HG03342 (cell line): ENCODE results near the gene SERP1.
A peak's percentile ranks its signal among the peaks of the same experiment; 100 is the strongest.

Experiments used
- ATAC-seq: cut with Tn5 transposase; IDR thresholded peaks from one replicate; pipeline ENCODE4 v1.9.1; 2021; ENCODE audit warnings: mild to moderate bottlenecking, moderate library complexity; ENCODE audit not compliant: unreplicated experiment

Gene SERP1

GRCh38 chr3:150546226-150547044 is at the start of gene SERP1, which contains the start of gene EIF2A:
Gene SERP1, minus strand, starts transcription at chr3:150546496. Its CDS starts 361 bp downstream, at chr3:150546135.
Gene EIF2A, plus strand, starts transcription at chr3:150546787. Its CDS starts 16 bp downstream, at chr3:150546803.
- peak; percentile 93 for ATAC-seq

GRCh38 chr3:150594150-150594549 is 47.9 kb upstream of the SERP1 start:
- ATAC-seq, result no peak

GRCh38 chr3:150589759-150590158 is 43.5 kb upstream of the SERP1 start:
- ATAC-seq, result no peak

GRCh38 chr3:150588027-150588830 is 41.9 kb upstream of the SERP1 start:
- no peak for ATAC-seq

GRCh38 chr3:150583028-150583427 is 36.7 kb upstream of the SERP1 start:
- peak; percentile 75 for ATAC-seq

- peak; percentile 68 for ATAC-seq
Measured at GRCh38 chr3:150582620-150583019, 36.3 kb upstream of the SERP1 start.

GRCh38 chr3:150581174-150581573 is 34.9 kb upstream of the SERP1 start:
- ATAC-seq, result no peak

GRCh38 chr3:150577855-150578254 is 31.6 kb upstream of the SERP1 start:
- ATAC-seq, result no peak

- ATAC-seq, result no peak
Measured at GRCh38 chr3:150567328-150567727, 21.0 kb upstream of the SERP1 start.

GRCh38 chr3:150564243-150564642 is 17.9 kb upstream of the SERP1 start:
- ATAC-seq, result no peak

GRCh38 chr3:150557725-150558124 is 11.4 kb upstream of the SERP1 start:
- ATAC-seq, result no peak

- ATAC-seq, result no peak
Measured at GRCh38 chr3:150556792-150557191, 10.5 kb upstream of the SERP1 start.

- ATAC-seq, result no peak
Measured at GRCh38 chr3:150555859-150556436, 9.7 kb upstream of the SERP1 start.

GRCh38 chr3:150547045-150547741 is 897 bp upstream of the SERP1 start:
- ATAC-seq, result no peak

GRCh38 chr3:150545419-150546225 is 674 bp downstream of the SERP1 start:
- no peak for ATAC-seq

GRCh38 chr3:150544726-150545125 is 1.6 kb downstream of the SERP1 start:
- no peak for ATAC-seq

- ATAC-seq, result no peak
Measured at GRCh38 chr3:150544041-150544440, 2.3 kb downstream of the SERP1 start.

- ATAC-seq, result no peak
Measured at GRCh38 chr3:150543531-150543930, 2.8 kb downstream of the SERP1 start.

GRCh38 chr3:150543128-150543527 is 3.2 kb downstream of the SERP1 start:
- ATAC-seq, result no peak

- ATAC-seq, result no peak
Measured at GRCh38 chr3:150540991-150541390, 5.3 kb downstream of the SERP1 start.
